Measurements from ENCODE around the gene IFT74. TPM values are rescaled to one million over a fixed set of nuclear protein-coding genes. Genes with fewer than 3 reads are reported as not detected.

The IFT74 gene
- total RNA-seq, 2 experiments from 2014 or later: 3.4 to 10.2 TPM

GRCh38 chr9:27054125-27054524 lies 97.9 kb downstream of the IFT74 start:
- no peaks in the 10 kb centered on the region for H3K36me3 ChIP-seq (ENCODE audit: insufficient read depth, low read length)
- H3K79me2 ChIP-seq (ENCODE audit: insufficient read depth, low read depth, low read length): no peaks in the 10 kb centered on the region
- H2AFZ ChIP-seq (ENCODE audit: low read length): no peak overlapping the region
- BruUV-seq (replicated peaks): no TSS peak
- POLR2A ChIA-PET: no interaction called here
- CTCF ChIA-PET (ENCODE audit: unreplicated experiment): no interaction called here
- no peak overlapping the region for H3K4me2 ChIP-seq (ENCODE audit: low read length)
- no peak overlapping the region for H3K4me3 ChIP-seq (ENCODE audit: low read depth, low read length, poor library complexity, severe bottlenecking)
- no peaks in the 10 kb centered on the region for H4K20me1 ChIP-seq (ENCODE audit: insufficient read depth, low read length)
- TF ChIP-seq EZH2phosphoT487 (IDR thresholded peaks at IDR 0.05; ENCODE audit: borderline replicate concordance, low read depth, low read length) (no peak), CTCF (conservative IDR thresholded peaks at IDR 0.05; ENCODE audit: low read length) (no peak)
- no peak for DNase-seq (ENCODE audit: low spot score)
- H3K9me2 ChIP-seq (ENCODE audit: insufficient read depth, low read length): no peaks in the 10 kb centered on the region
- H3K27ac ChIP-seq (ENCODE audit: low read depth, low read length, poor library complexity, severe bottlenecking): no peak overlapping the region
- intact Hi-C loops (cut with micrococcal nuclease; ENCODE audit: unreplicated experiment): loop anchor here (2.0 kb wide), 1 partner anchor 19 kb away; no protein-coding TSS in a partner anchor
- no peaks in the 10 kb centered on the region for H3K4me1 ChIP-seq (ENCODE audit: insufficient read depth, low read length, poor library complexity, severe bottlenecking)
- H3K9me3 ChIP-seq (ENCODE audit: low read length): no peaks in the 10 kb centered on the region

GRCh38 chr9:27054841-27055240 lies 98.6 kb downstream of the IFT74 start:
- intact Hi-C loops (cut with micrococcal nuclease; ENCODE audit: unreplicated experiment): loop anchor here (2.0 kb wide), 1 partner anchor 20 kb away; no protein-coding TSS in a partner anchor
- ChIA-PET POLR2A (no interaction called here), CTCF (ENCODE audit: unreplicated experiment) (no interaction called here)
- H2AFZ ChIP-seq (ENCODE audit: low read length): no peak overlapping the region
- TF ChIP-seq EZH2phosphoT487 (IDR thresholded peaks at IDR 0.05; ENCODE audit: borderline replicate concordance, low read depth, low read length) (no peak), CTCF (conservative IDR thresholded peaks at IDR 0.05; ENCODE audit: low read length) (no peak)
- no peak overlapping the region for H3K27ac ChIP-seq (ENCODE audit: low read depth, low read length, poor library complexity, severe bottlenecking)
- no peak for DNase-seq (ENCODE audit: low spot score)
- H3K9me2 ChIP-seq (ENCODE audit: insufficient read depth, low read length): no peaks in the 10 kb centered on the region
- H4K20me1 ChIP-seq (ENCODE audit: insufficient read depth, low read length): no peaks in the 10 kb centered on the region
- H3K4me1 ChIP-seq (ENCODE audit: insufficient read depth, low read length, poor library complexity, severe bottlenecking): no peaks in the 10 kb centered on the region
- H3K36me3 ChIP-seq (ENCODE audit: insufficient read depth, low read length): no peaks in the 10 kb centered on the region
- no peak overlapping the region for H3K4me2 ChIP-seq (ENCODE audit: low read length)
- BruUV-seq (replicated peaks): no TSS peak
- no peaks in the 10 kb centered on the region for H3K79me2 ChIP-seq (ENCODE audit: insufficient read depth, low read depth, low read length)
- H3K4me3 ChIP-seq (ENCODE audit: low read depth, low read length, poor library complexity, severe bottlenecking): no peak overlapping the region
- no peaks in the 10 kb centered on the region for H3K9me3 ChIP-seq (ENCODE audit: low read length)

- TF ChIP-seq CTCF (conservative IDR thresholded peaks at IDR 0.05; ENCODE audit: low read length) (no peak), EZH2phosphoT487 (IDR thresholded peaks at IDR 0.05; ENCODE audit: borderline replicate concordance, low read depth, low read length) (no peak)
- no TSS peak for BruUV-seq (replicated peaks)
Measured at GRCh38 chr9:27059412-27059811, 103.2 kb downstream of the IFT74 start.

More at GRCh38 chr9:27059412-27059811, 103.2 kb downstream of the IFT74 start:
- no peak overlapping the region for H3K27ac ChIP-seq (ENCODE audit: low read depth, low read length, poor library complexity, severe bottlenecking)
- H3K4me3 ChIP-seq (ENCODE audit: low read depth, low read length, poor library complexity, severe bottlenecking): no peak overlapping the region
- no peaks in the 10 kb centered on the region for H3K36me3 ChIP-seq (ENCODE audit: insufficient read depth, low read length)
- H2AFZ ChIP-seq (ENCODE audit: low read length): no peak overlapping the region
- no peaks in the 10 kb centered on the region for H3K4me1 ChIP-seq (ENCODE audit: insufficient read depth, low read length, poor library complexity, severe bottlenecking)
- no peaks in the 10 kb centered on the region for H3K9me2 ChIP-seq (ENCODE audit: insufficient read depth, low read length)
- no peaks in the 10 kb centered on the region for H4K20me1 ChIP-seq (ENCODE audit: insufficient read depth, low read length)
- H3K9me3 ChIP-seq (ENCODE audit: low read length): no peaks in the 10 kb centered on the region
- H3K79me2 ChIP-seq (ENCODE audit: insufficient read depth, low read depth, low read length): no peaks in the 10 kb centered on the region
- H3K4me2 ChIP-seq (ENCODE audit: low read length): no peak overlapping the region
- intact Hi-C loops (cut with micrococcal nuclease; ENCODE audit: unreplicated experiment): no loop called here
- DNase-seq (ENCODE audit: low spot score): no peak
- CTCF ChIA-PET (ENCODE audit: unreplicated experiment): no interaction called here
- POLR2A ChIA-PET: interaction anchor here (0.5 kb wide), 1 partner anchor 29 kb away, joined by 3 read pairs; no protein-coding TSS in a partner anchor

Data from OCI-LY7 (cell line).